ENCODE results near the gene ABHD15.

- TF ChIP-seq POLR2AphosphoS5 (IDR thresholded peaks at IDR 0.05), result no peak
- no peak for TF ChIP-seq POLR2A (IDR thresholded peaks at IDR 0.05)
These were observed 8.1 kb upstream of the ABHD15 start for GRCh38 chr17:29574732-29575510.
